Suprapubic skin (tissue), 4 donors: ENCODE results near the gene FAM174B. TPM values are rescaled to one million over a fixed set of nuclear protein-coding genes. Genes with fewer than 3 reads are reported as not detected.
"Not testable (repeated sequence)": the region's sequence is repeated elsewhere in the genome, so short reads cannot be mapped to it uniquely, and the experiment has no call there.

Source experiments
- DNase-seq, 2 donors: peaks; one replicate each; pipeline ENCODE4 v3.0.0-alpha.2; 2019; ENCODE audit warnings: low spot score in 2 of 2
- H3K27ac ChIP-seq: fragments of 200-600 bp; sonication (generic); one replicate; pipeline ENCODE4 v1.5.1; 2019
- H3K27me3 ChIP-seq: fragments of 200-600 bp; sonication (generic); one replicate; pipeline ENCODE4 v1.5.1; 2019
- H3K36me3 ChIP-seq: fragments of 200-600 bp; sonication (generic); one replicate; pipeline ENCODE4 v1.5.1; 2019
- H3K4me1 ChIP-seq: fragments of 200-600 bp; sonication (generic); one replicate; pipeline ENCODE4 v1.5.1; 2019
- H3K4me3 ChIP-seq: fragments of 200-600 bp; sonication (generic); one replicate; pipeline ENCODE4 v1.5.1; 2019; ENCODE audit warnings: mild to moderate bottlenecking
- H3K9me3 ChIP-seq: fragments of 200-600 bp; sonication (generic); one replicate; pipeline ENCODE4 v1.5.1; 2019
- EP300 ChIP-seq: sonication (generic); formaldehyde crosslinking; IDR thresholded peaks from one replicate; pipeline ENCODE4 v1.6.1; 2017; ENCODE audit warnings: antibody characterized with exemption
- POLR2A ChIP-seq, 2 donors: fragments of 450-650 bp; IDR thresholded peaks; one replicate each; pipeline ENCODE4 v1.6.1; 2017; ENCODE audit warnings: antibody characterized with exemption in 2 of 2, mild to moderate bottlenecking in 2 of 2, moderate library complexity in 2 of 2
- POLR2AphosphoS5 ChIP-seq, 3 donors: sonication (generic); formaldehyde crosslinking; IDR thresholded peaks; one replicate each; pipeline ENCODE4 v1.6.1; 2017; ENCODE audit warnings: antibody characterized with exemption in 3 of 3
- WGBS: methylation state at CpG from one replicate; pipeline ENCODE4 v1.1.5; 2018; 5-methylcytosine and 5-hydroxymethylcytosine counted together
- total RNA-seq, 4 donors: library from RNA; depleted of rRNA; stranded (reverse); fragments of >200 nt; gene quantifications; one replicate each; pipeline ENCODE4 v1.1.0, GENCODE V29; 2016
- TF ChIP-seq, protein P1 (sequence below), 2 donors: fragments of 200-600 bp in 1 of 2; fragments of 450-650 bp in 1 of 2; sonication (generic) in 1 of 2; IDR thresholded peaks; one replicate each; pipeline ENCODE4 v1.5.1; 2016 to 2019; ENCODE audit warnings: antibody characterized with exemption in 2 of 2, mild to moderate bottlenecking in 1 of 2, moderate library complexity in 1 of 2

The FAM174B gene
- total RNA-seq, 4 donors from 2014 or later: 6.2 to 24.0 (median 18.3) TPM

DNA sequence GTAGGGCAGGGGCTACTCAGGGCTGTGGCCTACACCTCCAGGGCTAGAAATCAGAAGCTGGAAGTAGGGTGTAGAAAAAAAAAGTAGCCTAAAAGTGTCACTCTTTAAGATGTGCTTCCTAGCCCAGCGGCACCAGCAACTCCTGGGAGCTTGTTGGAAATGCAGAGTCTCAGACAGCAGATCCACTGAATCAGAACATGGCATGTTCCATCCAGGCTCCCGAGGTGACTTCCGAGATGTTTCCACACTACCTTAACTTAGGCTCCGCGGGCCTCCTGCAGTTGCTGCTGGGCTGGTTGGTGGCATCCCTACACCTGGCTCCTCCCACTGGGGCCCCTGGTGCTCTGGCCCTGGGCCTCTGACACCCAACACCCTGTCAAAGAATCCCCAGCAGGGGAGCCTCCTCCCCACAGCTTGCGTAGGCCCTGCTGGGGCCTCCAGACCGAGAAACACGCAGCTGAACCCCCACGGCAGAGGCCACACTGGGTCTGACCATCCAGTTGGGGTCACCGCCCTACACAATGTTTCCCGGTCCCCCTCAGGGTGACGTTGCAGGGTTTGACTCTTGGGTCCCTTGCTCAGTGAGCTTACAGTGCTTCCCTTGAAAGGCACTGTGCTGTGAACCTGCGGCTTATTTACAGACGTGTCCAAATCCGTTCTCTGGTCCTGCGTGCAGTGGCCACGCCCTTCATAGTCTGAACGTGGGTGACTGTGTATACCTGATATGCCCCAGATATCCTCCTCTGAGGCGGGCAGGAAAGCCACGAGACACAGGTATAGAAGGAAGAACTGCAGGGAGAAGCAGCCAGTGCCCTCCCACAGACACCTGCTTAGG, 46.5 kb downstream of the FAM174B start:
- Histone ChIP-seq H3K27me3 (no peaks in the 10 kb centered on the region), H3K36me3 (no peaks in the 10 kb centered on the region), H3K27ac (no peak overlapping the region), H3K4me1 (peaks cover 2% of the 10 kb centered on the region), H3K9me3 (no peaks in the 10 kb centered on the region), H3K4me3 (no peak overlapping the region)
- TF ChIP-seq, protein P1, sequence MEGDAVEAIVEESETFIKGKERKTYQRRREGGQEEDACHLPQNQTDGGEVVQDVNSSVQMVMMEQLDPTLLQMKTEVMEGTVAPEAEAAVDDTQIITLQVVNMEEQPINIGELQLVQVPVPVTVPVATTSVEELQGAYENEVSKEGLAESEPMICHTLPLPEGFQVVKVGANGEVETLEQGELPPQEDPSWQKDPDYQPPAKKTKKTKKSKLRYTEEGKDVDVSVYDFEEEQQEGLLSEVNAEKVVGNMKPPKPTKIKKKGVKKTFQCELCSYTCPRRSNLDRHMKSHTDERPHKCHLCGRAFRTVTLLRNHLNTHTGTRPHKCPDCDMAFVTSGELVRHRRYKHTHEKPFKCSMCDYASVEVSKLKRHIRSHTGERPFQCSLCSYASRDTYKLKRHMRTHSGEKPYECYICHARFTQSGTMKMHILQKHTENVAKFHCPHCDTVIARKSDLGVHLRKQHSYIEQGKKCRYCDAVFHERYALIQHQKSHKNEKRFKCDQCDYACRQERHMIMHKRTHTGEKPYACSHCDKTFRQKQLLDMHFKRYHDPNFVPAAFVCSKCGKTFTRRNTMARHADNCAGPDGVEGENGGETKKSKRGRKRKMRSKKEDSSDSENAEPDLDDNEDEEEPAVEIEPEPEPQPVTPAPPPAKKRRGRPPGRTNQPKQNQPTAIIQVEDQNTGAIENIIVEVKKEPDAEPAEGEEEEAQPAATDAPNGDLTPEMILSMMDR (IDR thresholded peaks at IDR 0.05): no peak
- TF ChIP-seq POLR2A (IDR thresholded peaks at IDR 0.05): no peak
- no peak for TF ChIP-seq EP300
- TF ChIP-seq POLR2AphosphoS5 (IDR thresholded peaks at IDR 0.05): no peak
- DNase-seq: no peak
- WGBS: 82% methylated on average over 17 of the region's 20 CpGs

DNA sequence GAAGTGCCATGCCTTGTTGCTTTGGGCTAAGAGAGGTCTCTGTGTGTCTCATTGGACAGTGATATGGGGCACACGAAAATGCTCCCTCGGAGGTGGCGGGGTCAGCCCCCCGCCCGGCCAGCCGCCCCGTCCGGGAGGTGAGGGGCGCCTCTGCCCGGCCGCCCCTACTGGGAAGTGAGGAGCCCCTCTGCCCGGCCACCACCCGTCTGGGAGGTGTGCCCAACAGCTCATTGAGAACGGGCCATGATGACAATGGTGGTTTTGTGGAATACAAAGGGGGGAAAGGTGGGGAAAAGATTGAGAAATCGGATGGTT, 48.8 kb downstream of the FAM174B start:
- H3K4me1 ChIP-seq, H3K27ac ChIP-seq: not testable (repeated sequence)

DNA sequence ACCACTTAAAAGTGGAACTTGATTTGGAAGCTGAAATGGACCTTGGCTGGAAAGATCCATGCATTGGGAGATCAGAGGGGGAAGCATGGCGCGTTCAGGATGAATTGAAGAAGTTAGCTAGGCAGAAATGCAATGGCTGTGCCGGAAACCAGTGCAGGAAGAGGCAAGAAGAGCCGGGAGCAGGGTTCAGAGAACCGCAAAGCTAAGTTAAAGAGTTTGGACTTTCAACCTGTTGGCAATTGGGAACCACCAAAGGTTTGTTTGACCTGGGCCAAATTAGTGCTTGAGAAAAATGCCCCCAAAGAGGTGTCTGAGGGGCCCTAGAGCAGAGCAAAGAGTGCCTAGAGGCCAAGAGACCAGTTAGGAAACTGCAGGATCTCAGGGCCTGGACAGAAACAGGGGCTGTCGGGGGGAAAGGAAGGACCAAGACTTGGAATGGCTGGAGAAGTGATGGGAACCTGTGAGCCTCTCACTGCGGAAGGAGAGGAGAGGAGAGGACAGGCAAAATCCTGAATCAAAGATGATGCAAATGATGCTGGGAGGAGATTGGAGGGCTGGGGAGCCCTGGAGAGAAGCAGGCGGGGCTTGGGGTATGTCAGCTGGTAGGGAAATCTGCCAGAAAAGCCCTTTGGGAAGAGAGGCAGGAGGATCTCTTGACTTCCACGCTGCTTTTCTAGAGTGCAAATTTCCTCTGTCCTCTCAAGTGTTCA, 49.3 kb downstream of the FAM174B start:
- TF ChIP-seq, protein P1 (IDR thresholded peaks at IDR 0.05): no peak
- TF ChIP-seq EP300: no peak
- TF ChIP-seq POLR2A (IDR thresholded peaks at IDR 0.05): no peak
- no peak for TF ChIP-seq POLR2AphosphoS5 (IDR thresholded peaks at IDR 0.05)
- WGBS: 86% methylated on average over 9 of the region's 9 CpGs
- H3K27ac ChIP-seq: no peak overlapping the region
- no peaks in the 10 kb centered on the region for H3K27me3 ChIP-seq
- peaks cover 11% of the 10 kb centered on the region for H3K4me1 ChIP-seq
- no peaks in the 10 kb centered on the region for H3K9me3 ChIP-seq
- peak in 1 of 2 donors; percentile 18 for DNase-seq
- no peaks in the 10 kb centered on the region for H3K36me3 ChIP-seq
- H3K4me3 ChIP-seq: no peak overlapping the region

More for the DNA sequence above, 48.8 kb downstream of the FAM174B start:
- not testable (repeated sequence) for H3K36me3 ChIP-seq, H3K27me3 ChIP-seq, H3K9me3 ChIP-seq, H3K4me3 ChIP-seq
- WGBS: no CpG with 5 or more reads among the region's 15 CpGs
- peak in 1 of 2 donors; percentile 15 for DNase-seq

DNA sequence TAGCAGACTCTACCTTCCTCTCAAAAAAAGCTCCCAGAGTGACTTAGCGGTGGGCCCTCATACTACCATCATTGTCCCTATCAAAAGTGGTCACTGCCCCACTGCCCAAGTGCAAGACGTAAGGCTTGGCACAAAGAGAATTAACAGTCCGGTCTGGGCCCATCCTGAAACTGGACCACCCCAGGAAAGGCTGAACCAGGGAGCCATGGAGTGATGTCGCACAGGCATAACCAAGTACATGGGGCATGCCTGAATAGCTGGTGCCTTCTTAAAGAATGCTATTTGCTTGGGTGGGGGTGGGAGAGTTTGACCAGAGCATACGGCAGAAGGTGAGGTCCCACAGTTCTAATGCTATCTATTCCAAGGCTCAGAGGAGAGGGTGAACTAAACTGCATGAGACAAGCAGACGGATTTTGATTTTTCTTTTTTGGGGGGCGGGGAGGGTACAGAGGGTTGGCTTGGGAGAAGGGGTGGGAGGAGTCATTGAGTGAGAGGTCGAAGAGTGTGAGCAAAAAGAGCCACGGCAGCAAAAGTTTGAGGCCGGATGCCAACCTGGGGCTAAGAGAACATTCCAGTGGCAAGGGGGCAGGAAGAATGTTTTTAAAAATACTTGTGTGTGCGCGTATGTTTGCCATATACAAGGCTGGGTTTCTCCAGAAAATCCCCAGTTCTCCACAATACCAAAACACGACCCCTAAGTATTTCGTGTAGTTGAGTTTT, 50.2 kb downstream of the FAM174B start:
- no peaks in the 10 kb centered on the region for H3K36me3 ChIP-seq
- H3K9me3 ChIP-seq: no peaks in the 10 kb centered on the region
- no peak for DNase-seq
- H3K4me1 ChIP-seq: peaks cover 18% of the 10 kb centered on the region
- H3K4me3 ChIP-seq: no peak overlapping the region
- WGBS: 79% methylated on average over 14 of the region's 14 CpGs
- H3K27ac ChIP-seq: no peak overlapping the region
- H3K27me3 ChIP-seq: no peaks in the 10 kb centered on the region
- TF ChIP-seq POLR2A (IDR thresholded peaks at IDR 0.05): no peak

DNA sequence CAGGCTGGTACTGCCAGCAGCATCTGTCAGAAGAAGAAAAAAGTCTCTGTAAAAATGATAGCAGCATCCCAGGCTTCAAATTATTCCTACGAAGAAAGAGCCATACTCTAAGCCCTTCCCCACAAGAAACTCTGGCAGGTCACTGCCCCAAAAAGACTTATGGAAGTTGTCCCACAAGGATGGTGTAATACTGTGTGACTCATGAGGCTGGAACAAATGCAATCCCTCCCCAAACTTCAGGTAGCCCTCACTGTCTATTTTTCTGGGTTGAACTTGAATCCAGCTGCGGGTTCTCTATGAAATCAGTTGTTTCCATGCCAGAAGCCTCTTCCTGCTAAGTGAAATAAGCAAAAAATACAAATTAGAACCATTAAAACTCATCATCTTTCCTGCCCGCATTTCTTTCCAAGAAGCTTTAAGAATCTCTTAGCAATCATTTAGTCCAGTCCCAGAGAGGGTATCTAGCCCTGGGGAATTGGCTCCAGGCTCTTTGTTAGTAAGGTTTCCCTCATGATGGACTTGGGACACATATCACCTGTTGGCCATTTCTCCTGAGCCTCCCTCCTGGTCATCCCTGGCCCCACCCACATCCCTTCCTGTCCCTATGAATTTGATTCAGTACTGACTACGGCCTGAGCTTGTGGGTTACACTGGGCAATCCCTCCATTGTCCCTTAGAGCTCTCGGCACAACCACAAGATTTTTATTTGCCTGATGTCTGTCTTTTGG, 51.7 kb downstream of the FAM174B start:
- Histone ChIP-seq H3K4me1 (peaks cover 26% of the 10 kb centered on the region), H3K27me3 (no peaks in the 10 kb centered on the region), H3K27ac (no peak overlapping the region), H3K36me3 (no peaks in the 10 kb centered on the region), H3K9me3 (no peaks in the 10 kb centered on the region), H3K4me3 (no peak overlapping the region)
- WGBS: 66% methylated on average over 5 of the region's 5 CpGs
- TF ChIP-seq EP300 (no peak), POLR2AphosphoS5 (IDR thresholded peaks at IDR 0.05) (no peak), POLR2A (IDR thresholded peaks at IDR 0.05) (no peak)
- TF ChIP-seq, protein P1 (IDR thresholded peaks at IDR 0.05): no peak
- no peak for DNase-seq
